Ishikawa (cell line): Measurements from ENCODE around the gene MIEN1.

Experiments
- EP300 ChIP-seq: IDR thresholded peaks from 2 replicates; pipeline ENCODE4 v1.6.1; 2012; ENCODE audit warnings: borderline replicate concordance
- FOXM1 ChIP-seq: IDR thresholded peaks from 2 replicates; pipeline ENCODE4 v1.6.1; 2012; ENCODE audit warnings: low read depth, borderline replicate concordance
- RAD21 ChIP-seq: IDR thresholded peaks from 2 replicates; pipeline ENCODE4 v1.6.1; 2012; ENCODE audit warnings: low read depth
- REST ChIP-seq: IDR thresholded peaks from 2 replicates; pipeline ENCODE4 v1.6.1; 2012; ENCODE audit warnings: low read depth, mild to moderate bottlenecking
- YY1 ChIP-seq: IDR thresholded peaks from 2 replicates; pipeline ENCODE4 v1.6.1; 2012; ENCODE audit warnings: low read depth

- TF ChIP-seq EP300, result no peak
- no peak for TF ChIP-seq FOXM1
- no peak for TF ChIP-seq YY1
- no peak for TF ChIP-seq REST
- TF ChIP-seq RAD21, result no peak
Measured at GRCh38 chr17:39683295-39683939, 46.9 kb downstream of the MIEN1 start.
